ENCODE results near the gene STK40. TPM values are rescaled to one million over a fixed set of nuclear protein-coding genes. Genes with fewer than 3 reads are reported as not detected.
A peak's percentile ranks its signal among the peaks of the same experiment; 100 is the strongest.

STK40 gene
- total RNA-seq, 1 experiment from 2014 or later = 26.2 TPM

DNA sequence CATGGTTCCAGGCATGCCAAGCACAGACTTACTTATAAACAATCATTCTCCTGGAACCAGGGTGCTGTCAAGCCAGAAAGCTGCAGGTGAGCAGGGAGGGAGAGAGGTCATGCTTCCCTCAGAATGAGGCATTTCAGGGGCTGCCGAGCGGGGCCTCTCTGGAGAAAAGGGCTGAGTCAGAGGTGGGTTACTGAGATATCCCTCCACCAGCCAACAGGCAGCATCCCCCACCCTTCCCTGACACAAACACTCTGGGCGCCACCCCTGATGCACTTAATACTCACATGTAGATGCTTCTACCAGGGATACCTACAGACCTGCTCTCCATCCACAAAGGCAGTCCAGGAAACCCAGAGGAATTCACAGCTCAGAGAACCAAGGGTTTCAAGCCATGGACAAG, 13.1 kb downstream of the STK40 start:
- H3K27me3 Mint-ChIP-seq (ENCODE audit: low read depth) = no peaks in the 10 kb centered on the region

More for the DNA sequence above, 13.1 kb downstream of the STK40 start:
- no peak overlapping the region for H2BK120ac ChIP-seq (ENCODE audit: low read depth, low read length, poor library complexity, severe bottlenecking)
- H3K27ac Mint-ChIP-seq = peak overlapping the region; percentile 70 to 95 (median 95); a peak in 4 of 7 replicates
- H3K4me1 ChIP-seq (ENCODE audit: insufficient read depth, low read length) = peaks cover 12% of the 10 kb centered on the region; the same call in 1 of the 2 replicates
- no peak overlapping the region for H3K9ac ChIP-seq (ENCODE audit: extremely low read depth, insufficient read length, low read length)
- no CpG with 5 or more reads among the region's 3 CpGs for WGBS (ENCODE audit: extremely low coverage, insufficient read length, low lambda C conversion rate)
- H3K9me3 ChIP-seq (ENCODE audit: control insufficient read depth, low read depth, low read length) = no peaks in the 10 kb centered on the region
- H2BK20ac ChIP-seq (ENCODE audit: low read depth, low read length, poor library complexity, severe bottlenecking) = no peak overlapping the region
- no peaks in the 10 kb centered on the region for H4K20me1 ChIP-seq (ENCODE audit: control insufficient read depth, insufficient read depth, insufficient read length)
- H3K79me2 ChIP-seq (ENCODE audit: insufficient read depth, low read length) = peaks cover 3% of the 10 kb centered on the region; the same call in 1 of the 2 replicates
- H3K4me3 Mint-ChIP-seq = peak overlapping the region in 1 of 2 experiments; percentile 44; a peak in 2 of 5 replicates
- no peak overlapping the region for H3K4me2 ChIP-seq (ENCODE audit: insufficient read depth, insufficient read length, low read length)
- H3K9me3 Mint-ChIP-seq = no peaks in the 10 kb centered on the region
- H4K5ac ChIP-seq (ENCODE audit: insufficient read length, low read depth, low read length) = no peak overlapping the region
- H3T11ph ChIP-seq (ENCODE audit: low read length) = no peak overlapping the region
- TF ChIP-seq CTCF (conservative IDR thresholded peaks at IDR 0.05) = no peak
- H4K91ac ChIP-seq (ENCODE audit: insufficient read length, low read depth, low read length) = no peak overlapping the region
- no peak overlapping the region for H4K8ac ChIP-seq (replicated peaks; ENCODE audit: insufficient read length, low read depth, low read length)
- no peak overlapping the region for H3K23ac ChIP-seq (ENCODE audit: insufficient read length, low read depth, low read length)
- H2BK15ac ChIP-seq (ENCODE audit: low read depth, low read length) = no peak overlapping the region
- no peak overlapping the region for H2BK12ac ChIP-seq (ENCODE audit: insufficient read length, low read depth, low read length)
- H3K27me3 ChIP-seq (ENCODE audit: insufficient read depth, low read length) = no peaks in the 10 kb centered on the region
- H3K79me1 ChIP-seq (ENCODE audit: insufficient read depth, low read depth, low read length, poor library complexity, severe bottlenecking) = no peaks in the 10 kb centered on the region
- no peak for DNase-seq
- H2AFZ ChIP-seq (ENCODE audit: low read length) = no peak overlapping the region
- H3K27ac ChIP-seq (ENCODE audit: insufficient read length, low read depth, low read length) = peak overlapping the region; percentile 65
- H3K18ac ChIP-seq (ENCODE audit: insufficient read length, low read depth, low read length) = no peak overlapping the region
- H3K4ac ChIP-seq (ENCODE audit: low read depth, low read length) = no peak overlapping the region
- H3K14ac ChIP-seq (ENCODE audit: insufficient read depth, low read length) = no peak overlapping the region
- H2BK5ac ChIP-seq (ENCODE audit: insufficient read length, low read length) = no peak overlapping the region
- H3K56ac ChIP-seq (ENCODE audit: insufficient read length, low read depth, low read length) = no peak overlapping the region
- peaks cover 0 to 8% (median 0%) of the 10 kb centered on the region in 3 experiments; a peak in 3 of 7 replicates for H3K36me3 Mint-ChIP-seq (ENCODE audit: insufficient read depth in 1 of 3, low read depth in 3 of 3)
- H2AK5ac ChIP-seq (ENCODE audit: insufficient read length, low read length) = no peak overlapping the region
- no peaks in the 10 kb centered on the region for H3K23me2 ChIP-seq (ENCODE audit: insufficient read length, low read depth, low read length, poor library complexity, severe bottlenecking)
- H3K4me1 Mint-ChIP-seq = peaks cover 38 to 44% of the 10 kb centered on the region in 2 experiments

All from H9 (cell line).